Mononuclear cell (primary cell): Measurements from ENCODE around the gene APOBEC4. TPM values are rescaled to one million over a fixed set of nuclear protein-coding genes. Genes with fewer than 3 reads are reported as not detected.

Source experiments
- H3K27me3 ChIP-seq: 2 replicates; pipeline ENCODE4 v1.6.0; 2011; ENCODE audit warnings: low read length, control low read depth; ENCODE audit not compliant: insufficient read depth
- H3K4me1 ChIP-seq: 2 replicates; pipeline ENCODE4 v1.5.1; 2011; ENCODE audit warnings: mild to moderate bottlenecking, low read length, control low read depth; ENCODE audit not compliant: insufficient read depth
- H3K4me3 ChIP-seq: 2 replicates; pipeline ENCODE4 v1.5.1; 2011; ENCODE audit warnings: mild to moderate bottlenecking, low read length, moderate library complexity
- H3K9me3 ChIP-seq: 2 replicates; pipeline ENCODE4 v1.5.1; 2011; ENCODE audit warnings: low read depth, mild to moderate bottlenecking, control low read depth, low read length
- total RNA-seq: library from RNA; depleted of rRNA; stranded (reverse); fragments of >200 nt; gene quantifications from one replicate; pipeline ENCODE4 v1.2.3, GENCODE V29; 2012

The APOBEC4 gene, protein sequence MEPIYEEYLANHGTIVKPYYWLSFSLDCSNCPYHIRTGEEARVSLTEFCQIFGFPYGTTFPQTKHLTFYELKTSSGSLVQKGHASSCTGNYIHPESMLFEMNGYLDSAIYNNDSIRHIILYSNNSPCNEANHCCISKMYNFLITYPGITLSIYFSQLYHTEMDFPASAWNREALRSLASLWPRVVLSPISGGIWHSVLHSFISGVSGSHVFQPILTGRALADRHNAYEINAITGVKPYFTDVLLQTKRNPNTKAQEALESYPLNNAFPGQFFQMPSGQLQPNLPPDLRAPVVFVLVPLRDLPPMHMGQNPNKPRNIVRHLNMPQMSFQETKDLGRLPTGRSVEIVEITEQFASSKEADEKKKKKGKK
- 0.10 TPM for total RNA-seq

DNA sequence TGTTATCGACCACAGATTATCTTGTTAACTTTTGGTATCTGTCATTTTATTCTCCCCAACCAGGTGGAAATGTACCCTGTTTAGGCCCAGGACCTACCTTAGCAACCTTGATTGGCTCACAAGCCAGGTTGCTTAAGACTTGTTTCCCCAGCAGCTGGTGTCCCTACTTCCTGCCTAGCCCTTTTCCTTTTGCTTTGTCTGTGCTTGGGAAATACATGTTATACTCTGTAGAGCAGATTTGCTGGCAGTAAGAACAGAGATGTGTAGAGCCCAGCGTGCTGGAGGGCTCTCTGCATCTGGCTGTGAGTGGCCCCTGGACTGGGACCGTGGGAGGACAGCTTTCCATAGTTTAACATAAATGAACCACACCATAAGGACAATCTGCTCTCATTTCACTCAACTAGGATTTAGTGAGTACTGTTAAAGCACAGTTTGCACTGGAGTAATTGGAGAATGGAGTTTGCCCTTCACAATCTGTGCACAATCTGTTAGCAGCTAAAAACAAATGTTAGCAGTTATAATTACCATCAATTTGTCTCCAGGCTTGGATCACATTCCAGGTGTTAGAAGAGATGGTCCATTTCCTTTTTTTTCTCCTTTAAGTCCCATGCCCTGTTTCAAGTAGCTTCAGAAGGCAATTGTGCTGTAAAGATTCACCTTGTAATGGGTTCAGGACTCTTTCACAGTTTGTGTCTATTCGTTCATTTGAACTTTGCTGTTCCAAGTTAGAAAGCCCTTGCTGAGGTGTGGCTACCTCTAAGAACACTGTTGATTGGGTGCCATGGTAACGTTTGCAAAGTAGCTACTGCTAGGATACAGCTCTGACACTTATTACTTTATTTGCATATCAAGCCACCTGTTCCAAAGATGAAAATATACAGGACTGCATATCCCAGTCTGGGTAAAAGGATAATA, at the start of gene APOBEC4:
Gene APOBEC4 (minus strand): TSS at position 770 of the 915 bp plus-strand sequence. CDS start 4,535 bp downstream, outside the sequence.
- Histone ChIP-seq H3K4me3 (no peak within 1 kb of the TSS), H3K4me1 (peaks cover 25% of the 10 kb centered on the region), H3K27me3 (no peaks in the 10 kb centered on the region), H3K9me3 (no peaks in the 10 kb centered on the region)

DNA sequence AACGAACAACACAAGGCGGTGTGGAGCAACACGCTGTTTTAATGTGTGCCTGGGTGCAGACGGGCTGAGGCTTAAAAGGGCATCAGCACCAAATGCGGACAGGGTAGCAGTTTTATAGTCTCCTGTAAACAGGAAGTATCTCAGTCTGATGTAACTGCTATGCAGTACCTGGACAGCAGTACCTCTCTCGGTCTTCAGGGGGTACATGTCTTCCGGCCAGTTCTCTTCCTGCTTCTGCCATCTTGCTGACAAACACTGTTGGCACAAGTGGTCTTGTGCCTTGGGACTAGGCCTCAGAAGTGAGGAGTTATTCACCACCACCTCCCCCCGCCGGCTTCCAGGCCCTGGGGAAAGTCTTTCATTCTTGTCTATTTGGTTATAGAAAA, 49.7 kb upstream of the APOBEC4 start:
- no peaks in the 10 kb centered on the region for H3K27me3 ChIP-seq
- H3K4me1 ChIP-seq, result no peaks in the 10 kb centered on the region
- no peak overlapping the region for H3K4me3 ChIP-seq
- no peaks in the 10 kb centered on the region for H3K9me3 ChIP-seq

DNA sequence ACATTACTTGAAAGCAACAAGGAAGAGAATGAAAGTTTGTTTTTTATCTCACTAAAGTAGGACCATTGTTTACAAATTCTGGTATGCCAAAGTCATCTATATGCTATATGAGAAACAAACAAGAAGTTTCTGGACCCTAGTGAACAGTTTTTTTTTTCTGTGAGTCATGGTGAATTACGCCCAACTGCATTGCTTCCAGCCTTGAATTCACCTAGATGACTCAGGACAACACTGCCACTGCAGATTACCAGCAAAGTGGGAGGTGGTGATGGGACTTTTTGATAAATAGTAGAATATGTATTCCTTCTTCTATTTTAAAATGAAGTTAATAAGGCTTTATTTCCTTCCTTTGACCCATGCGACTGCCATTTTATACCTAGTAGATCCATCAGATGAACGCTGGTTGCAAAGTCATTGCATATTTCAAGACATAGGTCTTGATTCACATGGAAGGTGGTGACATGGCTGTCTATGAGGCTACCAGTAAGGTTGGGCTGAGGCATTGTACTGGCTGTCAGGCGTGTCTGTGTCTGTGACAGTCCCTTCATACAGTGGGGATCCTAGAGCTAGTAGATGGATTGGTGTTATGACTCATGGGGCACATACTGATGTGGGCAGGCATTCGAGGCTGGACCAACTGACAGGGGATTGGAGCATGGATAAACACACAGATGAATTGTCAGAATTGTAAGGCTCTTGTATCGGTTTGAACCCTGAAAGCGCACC, 49.1 kb upstream of the APOBEC4 start:
- Histone ChIP-seq H3K4me1 (no peaks in the 10 kb centered on the region), H3K4me3 (no peak overlapping the region), H3K27me3 (no peaks in the 10 kb centered on the region), H3K9me3 (no peaks in the 10 kb centered on the region)

DNA sequence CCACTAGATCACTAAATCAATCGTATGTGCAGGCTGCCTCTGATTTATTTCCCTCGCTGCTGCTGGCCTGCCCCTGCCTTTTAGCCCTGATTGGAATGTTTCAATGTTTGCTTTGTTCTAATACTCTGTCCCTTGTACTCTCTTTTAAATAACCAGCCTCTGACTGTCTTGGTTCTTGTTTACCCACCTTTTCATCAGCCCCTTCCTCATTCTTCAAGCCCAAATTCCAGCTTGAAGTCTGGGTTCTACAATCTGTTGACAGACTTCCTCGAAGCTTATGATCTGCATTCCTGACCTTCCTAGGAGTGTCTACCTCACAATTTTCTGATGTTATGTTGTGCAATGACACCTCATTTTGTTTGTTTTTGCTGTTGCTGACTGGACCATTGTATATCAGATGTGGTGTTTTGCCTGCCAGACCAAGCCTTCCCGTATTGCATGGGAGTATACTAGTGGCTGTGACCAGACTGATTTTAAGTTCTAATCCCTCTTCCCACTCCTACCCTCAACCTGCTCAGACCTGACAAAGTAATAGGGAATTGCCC, 46.6 kb upstream of the APOBEC4 start:
- no peaks in the 10 kb centered on the region for H3K4me1 ChIP-seq
- H3K27me3 ChIP-seq, result no peaks in the 10 kb centered on the region
- H3K9me3 ChIP-seq, result no peaks in the 10 kb centered on the region
- H3K4me3 ChIP-seq, result no peak overlapping the region

DNA sequence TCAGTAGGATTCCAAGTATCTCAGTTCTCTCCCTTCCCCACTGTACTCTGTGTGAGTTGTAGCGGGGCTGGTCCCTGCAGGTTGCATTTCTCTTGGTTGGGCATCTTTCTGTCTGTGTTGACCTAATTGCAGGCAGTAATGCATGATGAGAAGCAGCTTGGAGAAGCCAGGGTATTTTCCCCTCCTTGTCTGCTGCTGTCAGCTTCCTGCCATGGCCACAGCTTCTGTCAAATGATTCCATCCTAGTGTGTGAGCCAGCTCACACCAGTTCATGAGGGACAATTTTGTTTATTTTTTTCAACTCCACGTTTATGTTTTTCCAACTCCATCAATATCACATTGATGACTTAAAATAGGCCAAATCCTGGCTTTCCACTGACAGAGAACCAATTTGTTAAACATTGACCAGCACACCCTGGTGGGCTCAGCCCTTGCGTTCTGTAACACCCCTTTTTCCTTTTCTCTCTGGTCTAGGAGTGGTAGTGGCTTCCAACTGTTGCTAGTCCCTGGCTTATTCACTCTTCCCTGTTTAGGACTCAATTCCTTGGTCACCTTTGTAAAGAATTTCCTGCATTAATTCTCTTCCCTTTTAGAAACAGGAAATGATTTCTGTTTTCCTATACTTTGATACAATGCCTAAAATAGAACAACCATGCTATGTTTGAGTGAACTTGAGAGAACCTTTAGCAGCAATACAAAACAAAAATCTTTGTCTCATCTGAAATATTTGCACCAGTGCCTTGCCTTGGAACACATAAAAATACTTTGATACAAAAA, 44.9 kb upstream of the APOBEC4 start:
- Histone ChIP-seq H3K4me1 (no peaks in the 10 kb centered on the region), H3K27me3 (no peaks in the 10 kb centered on the region), H3K4me3 (no peak overlapping the region), H3K9me3 (no peaks in the 10 kb centered on the region)

DNA sequence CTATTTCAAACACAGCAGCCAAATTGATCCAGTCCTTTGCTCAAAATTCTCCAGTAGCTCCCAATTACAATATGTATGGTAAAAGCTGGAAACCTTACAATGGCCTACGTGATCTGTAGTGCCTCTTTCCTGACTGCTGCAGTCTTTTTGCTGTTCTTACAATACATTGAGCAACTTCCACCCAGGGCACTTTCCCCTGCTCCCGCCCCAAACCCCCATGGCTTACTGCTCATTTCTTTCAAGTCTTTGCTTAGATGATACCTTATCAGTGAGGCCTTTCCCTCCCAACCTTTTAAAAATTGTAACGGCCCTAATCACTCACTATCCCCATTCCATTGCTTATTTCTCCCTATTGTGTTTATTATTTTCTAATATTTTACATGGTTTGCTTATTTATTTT, 43.9 kb upstream of the APOBEC4 start:
- Histone ChIP-seq H3K4me3 (no peak overlapping the region), H3K4me1 (no peaks in the 10 kb centered on the region), H3K9me3 (no peaks in the 10 kb centered on the region), H3K27me3 (no peaks in the 10 kb centered on the region)

DNA sequence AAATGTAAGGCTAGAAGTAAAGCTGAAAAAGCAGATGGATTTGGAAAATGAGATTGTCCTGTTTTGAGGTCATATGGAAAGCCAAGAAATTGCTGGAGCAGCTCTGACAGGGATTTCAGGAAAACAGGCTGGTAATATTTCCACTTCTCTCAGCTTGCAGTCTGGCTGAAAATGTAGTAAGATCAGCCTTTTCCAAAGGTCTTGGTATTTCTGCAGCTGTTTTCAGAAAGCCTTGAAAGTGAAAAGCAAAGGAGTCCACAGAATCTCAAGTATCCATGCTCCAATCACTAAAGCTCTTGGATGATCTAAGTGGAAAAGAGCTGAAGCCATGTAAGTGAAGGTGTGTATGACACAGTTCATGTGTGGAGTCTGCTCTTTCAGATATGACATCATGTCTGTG, 41.6 kb upstream of the APOBEC4 start:
- no peaks in the 10 kb centered on the region for H3K4me1 ChIP-seq
- H3K27me3 ChIP-seq, result no peaks in the 10 kb centered on the region
- H3K4me3 ChIP-seq, result no peak overlapping the region
- H3K9me3 ChIP-seq, result no peaks in the 10 kb centered on the region

DNA sequence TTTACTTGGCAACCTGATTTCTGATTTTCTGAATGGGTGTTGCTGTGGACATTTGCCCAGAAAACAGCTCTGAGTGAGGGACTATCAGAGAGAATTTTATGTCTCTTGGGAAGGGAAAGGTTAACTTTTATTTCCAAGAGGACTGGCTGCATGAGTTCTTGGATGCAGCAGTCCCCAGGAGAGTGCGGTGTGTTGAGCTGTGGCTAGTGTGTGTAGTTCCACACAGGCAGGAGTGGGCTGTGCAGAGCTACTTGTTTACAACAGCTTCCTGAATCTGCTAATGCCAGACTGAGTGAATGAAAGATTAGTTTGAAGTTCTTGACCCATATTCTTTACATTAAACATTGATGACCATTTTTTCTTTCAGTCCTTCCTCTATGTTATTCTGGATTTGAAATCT, 41.0 kb upstream of the APOBEC4 start:
- Histone ChIP-seq H3K4me1 (no peaks in the 10 kb centered on the region), H3K4me3 (no peak overlapping the region), H3K9me3 (no peaks in the 10 kb centered on the region), H3K27me3 (no peaks in the 10 kb centered on the region)

DNA sequence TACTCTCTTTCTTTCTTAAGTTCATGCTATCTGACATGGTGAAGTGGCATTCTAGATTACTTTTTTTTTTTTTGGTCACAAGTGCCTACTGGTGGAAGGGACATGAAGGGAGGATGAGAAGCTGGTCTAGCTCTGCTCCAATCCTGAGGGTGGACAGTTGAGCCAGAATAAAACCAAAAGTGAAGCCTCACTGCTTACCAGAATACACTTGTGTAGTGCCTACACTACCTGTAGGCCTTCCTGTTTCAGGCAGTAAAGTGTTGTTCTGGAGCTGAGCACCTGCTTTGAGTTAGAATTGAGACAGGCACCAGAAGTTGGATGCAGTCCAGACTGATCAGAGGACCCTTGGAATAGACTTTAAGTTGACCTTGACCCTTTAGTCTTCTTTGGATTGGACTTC, 40.4 kb upstream of the APOBEC4 start:
- Histone ChIP-seq H3K27me3 (no peaks in the 10 kb centered on the region), H3K4me1 (no peaks in the 10 kb centered on the region), H3K4me3 (no peak overlapping the region), H3K9me3 (no peaks in the 10 kb centered on the region)

DNA sequence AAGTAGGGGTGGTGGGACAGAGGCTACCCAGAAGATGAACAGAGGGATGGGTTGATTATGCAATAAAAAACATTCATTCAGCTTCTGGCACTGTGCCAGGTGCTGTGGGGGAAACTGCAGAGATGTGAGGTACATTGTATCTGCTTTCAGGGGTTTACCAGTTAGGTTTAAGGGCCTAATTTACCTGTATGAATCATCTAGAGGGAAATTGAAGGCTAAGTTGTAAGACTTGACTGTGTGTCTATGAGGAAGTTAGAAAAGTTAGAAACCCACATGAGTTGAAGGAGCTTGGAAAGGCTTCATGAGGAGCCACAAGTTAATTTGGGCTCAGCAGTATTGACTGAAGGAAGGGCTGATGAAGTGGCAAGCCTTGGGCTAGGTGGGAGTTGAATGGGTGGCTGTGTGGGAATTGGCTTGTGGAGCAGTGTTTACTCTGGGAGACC, 36.7 kb upstream of the APOBEC4 start:
- Histone ChIP-seq H3K9me3 (no peaks in the 10 kb centered on the region), H3K4me3 (no peak overlapping the region), H3K27me3 (no peaks in the 10 kb centered on the region), H3K4me1 (no peaks in the 10 kb centered on the region)

DNA sequence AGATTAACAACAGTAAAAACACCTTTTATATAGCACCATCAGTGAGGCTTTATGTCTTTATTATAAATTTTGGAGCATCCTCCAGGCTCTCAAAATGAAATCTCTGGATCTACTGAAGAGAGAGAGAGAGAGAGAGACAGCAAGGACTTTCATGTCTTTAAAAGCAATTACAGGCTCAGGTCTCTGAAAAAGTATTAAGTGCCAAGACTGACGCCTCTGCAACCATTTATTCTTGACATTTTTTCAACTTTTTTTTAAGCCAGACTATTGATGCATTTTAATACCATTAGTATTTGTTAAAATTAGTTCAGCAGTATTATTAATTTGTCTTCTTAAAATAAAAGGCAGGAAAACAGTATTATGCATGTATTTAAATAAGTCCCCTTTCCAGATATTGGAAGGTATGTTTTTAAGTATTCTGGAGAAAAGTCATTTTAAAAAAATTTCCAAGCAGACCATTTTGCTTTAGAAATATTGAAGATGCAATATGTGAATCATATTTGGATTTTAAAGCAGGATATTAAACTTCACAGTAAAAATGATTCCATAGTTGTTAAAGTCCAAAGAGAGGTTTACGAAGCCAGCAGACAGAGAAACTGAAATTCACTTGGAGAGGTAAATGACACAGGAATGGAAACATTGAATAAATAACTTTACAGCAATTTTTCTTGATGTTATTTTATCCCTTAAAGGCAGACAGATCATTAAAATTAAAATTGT, 35.4 kb upstream of the APOBEC4 start:
- Histone ChIP-seq H3K4me1 (no peaks in the 10 kb centered on the region), H3K4me3 (no peak overlapping the region), H3K27me3 (no peaks in the 10 kb centered on the region), H3K9me3 (no peaks in the 10 kb centered on the region)

DNA sequence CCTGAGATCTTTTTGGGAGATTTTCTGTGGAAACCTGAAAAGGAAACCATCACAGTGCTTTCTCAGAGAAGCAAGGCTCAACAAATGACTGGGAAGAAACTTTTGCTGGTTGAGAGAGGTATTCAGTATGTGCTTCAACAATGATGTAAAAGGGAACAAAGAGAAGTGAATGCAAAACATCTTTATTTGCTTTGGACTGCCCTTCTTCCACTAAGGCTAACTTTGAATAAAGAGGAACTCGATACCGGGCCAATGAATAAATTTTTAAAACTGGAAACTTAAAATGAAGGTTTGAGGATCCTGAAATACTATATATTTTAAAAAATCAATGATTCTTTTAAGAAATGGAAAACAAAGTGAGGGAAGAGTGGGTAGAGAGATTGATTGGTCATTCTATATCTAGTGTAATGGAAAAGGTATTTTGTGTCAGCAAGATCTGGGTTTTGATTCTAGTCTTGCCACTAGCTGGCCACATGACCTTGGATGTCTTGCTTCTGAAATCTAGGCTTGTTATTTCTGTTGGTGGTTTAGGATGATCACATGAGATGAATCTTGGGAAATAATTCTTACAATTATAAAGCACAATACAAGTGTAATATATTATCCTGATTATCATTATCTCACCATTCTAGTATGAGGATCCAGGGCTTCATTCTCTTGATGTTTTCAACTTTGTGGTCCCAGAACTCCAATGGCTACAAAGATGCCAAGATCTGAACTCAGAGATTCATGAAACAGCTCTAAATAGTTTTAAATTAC, 34.6 kb upstream of the APOBEC4 start:
- H3K9me3 ChIP-seq, result no peaks in the 10 kb centered on the region
- no peak overlapping the region for H3K4me3 ChIP-seq
- H3K27me3 ChIP-seq, result no peaks in the 10 kb centered on the region
- no peaks in the 10 kb centered on the region for H3K4me1 ChIP-seq

DNA sequence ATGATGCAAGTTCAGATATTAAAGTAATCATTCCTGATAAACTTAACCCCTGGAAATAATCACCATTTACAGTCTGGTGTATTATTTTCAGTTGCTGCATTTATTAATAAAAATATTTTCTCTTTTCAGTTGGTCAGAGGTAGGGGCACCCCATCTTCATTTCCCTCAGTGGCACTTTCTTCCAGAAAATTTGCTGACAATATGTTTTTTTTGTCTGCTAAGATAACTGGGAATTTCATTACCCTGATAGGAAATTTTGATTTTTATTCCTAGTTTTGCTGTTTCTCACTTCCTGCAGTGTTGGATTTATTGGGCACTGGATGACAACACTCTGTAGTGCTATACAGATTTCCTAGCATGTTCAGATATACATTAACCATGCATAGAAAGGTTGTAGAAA, 33.1 kb upstream of the APOBEC4 start:
- Histone ChIP-seq H3K4me1 (no peaks in the 10 kb centered on the region), H3K4me3 (no peak overlapping the region), H3K9me3 (no peaks in the 10 kb centered on the region), H3K27me3 (no peaks in the 10 kb centered on the region)
